IMR-90 (cell line): ENCODE results near the gene PTPRN2.

ENCODE experiments used
- CHD1 ChIP-seq: IDR thresholded peaks from 2 replicates; pipeline ENCODE4 v1.6.1; 2012; ENCODE audit warnings: low read depth, low read length, improper control_type of control experiment
- MAFK ChIP-seq: IDR thresholded peaks from 2 replicates; pipeline ENCODE4 v1.6.1; 2012; ENCODE audit warnings: low read depth, low read length, improper control_type of control experiment
- MAZ ChIP-seq: IDR thresholded peaks from 2 replicates; pipeline ENCODE4 v1.6.1; 2012; ENCODE audit warnings: low read depth, mild to moderate bottlenecking, low read length, improper control_type of control experiment, moderate library complexity, borderline replicate concordance
- MXI1 ChIP-seq: IDR thresholded peaks from 2 replicates; pipeline ENCODE4 v1.6.1; 2012; ENCODE audit warnings: low read depth, mild to moderate bottlenecking, low read length, moderate library complexity, borderline replicate concordance
- NFE2L2 ChIP-seq: fragments of 150-350 bp; IDR thresholded peaks from 2 replicates; pipeline ENCODE4 v1.6.1; 2016; ENCODE audit warnings: low read depth, mild to moderate bottlenecking, low read length
- POLR2A ChIP-seq: IDR thresholded peaks from 2 replicates; pipeline ENCODE4 v1.6.1; 2012; ENCODE audit warnings: mild to moderate bottlenecking, low read depth, low read length
- TF ChIP-seq, protein P1 (sequence below): conservative IDR thresholded peaks from 2 replicates; pipeline ENCODE4 v1.5.1; 2012; ENCODE audit warnings: mild to moderate bottlenecking, low read depth, low read length, improper control_type of control experiment

DNA sequence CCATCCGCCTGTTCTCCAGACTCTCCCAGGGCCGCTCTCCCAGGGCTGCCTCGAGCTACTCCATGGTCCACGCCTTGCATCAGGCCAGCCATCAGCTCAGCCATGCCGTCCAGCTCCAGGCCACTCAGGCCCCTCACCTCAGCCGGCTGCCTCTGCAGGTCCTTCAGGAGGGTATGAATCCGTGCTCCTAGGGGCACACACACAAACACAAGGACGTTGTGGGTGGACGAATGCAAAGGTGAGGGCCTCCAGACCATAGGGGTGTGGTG lies 449.4 kb downstream of the PTPRN2 start:
- TF ChIP-seq, protein P1, sequence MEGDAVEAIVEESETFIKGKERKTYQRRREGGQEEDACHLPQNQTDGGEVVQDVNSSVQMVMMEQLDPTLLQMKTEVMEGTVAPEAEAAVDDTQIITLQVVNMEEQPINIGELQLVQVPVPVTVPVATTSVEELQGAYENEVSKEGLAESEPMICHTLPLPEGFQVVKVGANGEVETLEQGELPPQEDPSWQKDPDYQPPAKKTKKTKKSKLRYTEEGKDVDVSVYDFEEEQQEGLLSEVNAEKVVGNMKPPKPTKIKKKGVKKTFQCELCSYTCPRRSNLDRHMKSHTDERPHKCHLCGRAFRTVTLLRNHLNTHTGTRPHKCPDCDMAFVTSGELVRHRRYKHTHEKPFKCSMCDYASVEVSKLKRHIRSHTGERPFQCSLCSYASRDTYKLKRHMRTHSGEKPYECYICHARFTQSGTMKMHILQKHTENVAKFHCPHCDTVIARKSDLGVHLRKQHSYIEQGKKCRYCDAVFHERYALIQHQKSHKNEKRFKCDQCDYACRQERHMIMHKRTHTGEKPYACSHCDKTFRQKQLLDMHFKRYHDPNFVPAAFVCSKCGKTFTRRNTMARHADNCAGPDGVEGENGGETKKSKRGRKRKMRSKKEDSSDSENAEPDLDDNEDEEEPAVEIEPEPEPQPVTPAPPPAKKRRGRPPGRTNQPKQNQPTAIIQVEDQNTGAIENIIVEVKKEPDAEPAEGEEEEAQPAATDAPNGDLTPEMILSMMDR = no peak
- no peak for TF ChIP-seq MXI1
- TF ChIP-seq CHD1 = no peak
- no peak for TF ChIP-seq MAFK
- no peak for TF ChIP-seq NFE2L2
- no peak for TF ChIP-seq POLR2A
- TF ChIP-seq MAZ = no peak
